NCI-H774 (cell line): ENCODE results near the gene SLC28A3.

ENCODE experiments used
- DNase-seq: peaks from one replicate; lab custom pipeline; 2025; lab: John Stamatoyannopoulos, UW

SLC28A3 gene

GRCh38 chr9:84339503-84339902 lies 1.1 kb downstream of the SLC28A3 start:
- DNase-seq = no peak

GRCh38 chr9:84338792-84339191 lies 1.8 kb downstream of the SLC28A3 start:
- DNase-seq = no peak

GRCh38 chr9:84337252-84337651 lies 3.3 kb downstream of the SLC28A3 start:
- no peak for DNase-seq

- no peak for DNase-seq
Measured at GRCh38 chr9:84331119-84331809, 9.3 kb downstream of the SLC28A3 start.

- no peak for DNase-seq
Measured at GRCh38 chr9:84330246-84330645, 10.3 kb downstream of the SLC28A3 start.

- no peak for DNase-seq
Measured at GRCh38 chr9:84327184-84327583, 13.4 kb downstream of the SLC28A3 start.

- no peak for DNase-seq
Measured at GRCh38 chr9:84325347-84325973, 15.1 kb downstream of the SLC28A3 start.

- no peak for DNase-seq
Measured at GRCh38 chr9:84324811-84325210, 15.7 kb downstream of the SLC28A3 start.

- DNase-seq = no peak
Measured at GRCh38 chr9:84323858-84324257, 16.7 kb downstream of the SLC28A3 start.

GRCh38 chr9:84322828-84323227 lies 17.7 kb downstream of the SLC28A3 start:
- no peak for DNase-seq

- no peak for DNase-seq
Measured at GRCh38 chr9:84320231-84320630, 20.3 kb downstream of the SLC28A3 start.

GRCh38 chr9:84319632-84320031 lies 20.9 kb downstream of the SLC28A3 start:
- no peak for DNase-seq

GRCh38 chr9:84318981-84319380 lies 21.6 kb downstream of the SLC28A3 start:
- no peak for DNase-seq

GRCh38 chr9:84317563-84317962 lies 23.0 kb downstream of the SLC28A3 start:
- no peak for DNase-seq

- DNase-seq = peak; percentile 42
Measured at GRCh38 chr9:84315278-84315877, 25.2 kb downstream of the SLC28A3 start.

GRCh38 chr9:84314306-84314705 lies 26.3 kb downstream of the SLC28A3 start:
- DNase-seq = no peak

- DNase-seq = no peak
Measured at GRCh38 chr9:84310883-84311282, 29.7 kb downstream of the SLC28A3 start.

GRCh38 chr9:84305497-84306131 lies 34.9 kb downstream of the SLC28A3 start:
- DNase-seq = no peak

- no peak for DNase-seq
Measured at GRCh38 chr9:84304166-84304565, 36.4 kb downstream of the SLC28A3 start.

GRCh38 chr9:84303061-84303460 lies 37.5 kb downstream of the SLC28A3 start:
- DNase-seq = no peak

- DNase-seq = no peak
Measured at GRCh38 chr9:84301851-84302250, 38.7 kb downstream of the SLC28A3 start.

GRCh38 chr9:84300271-84300670 lies 40.3 kb downstream of the SLC28A3 start:
- no peak for DNase-seq
